DMS153 (cell line): ENCODE results near the gene SMLR1.
"Not testable (repeated sequence)": the region's sequence is repeated elsewhere in the genome, so short reads cannot be mapped to it uniquely, and the experiment has no call there.

ENCODE experiments used
- DNase-seq: peaks from one replicate; lab custom pipeline; 2025; lab: John Stamatoyannopoulos, UW

Gene SMLR1

GRCh38 chr6:130827247-130828149 lies at the start of gene SMLR1:
Gene SMLR1 (plus strand): TSS chr6:130827406. CDS start chr6:130827414, 8 bp downstream.
- no peak for DNase-seq

DNA sequence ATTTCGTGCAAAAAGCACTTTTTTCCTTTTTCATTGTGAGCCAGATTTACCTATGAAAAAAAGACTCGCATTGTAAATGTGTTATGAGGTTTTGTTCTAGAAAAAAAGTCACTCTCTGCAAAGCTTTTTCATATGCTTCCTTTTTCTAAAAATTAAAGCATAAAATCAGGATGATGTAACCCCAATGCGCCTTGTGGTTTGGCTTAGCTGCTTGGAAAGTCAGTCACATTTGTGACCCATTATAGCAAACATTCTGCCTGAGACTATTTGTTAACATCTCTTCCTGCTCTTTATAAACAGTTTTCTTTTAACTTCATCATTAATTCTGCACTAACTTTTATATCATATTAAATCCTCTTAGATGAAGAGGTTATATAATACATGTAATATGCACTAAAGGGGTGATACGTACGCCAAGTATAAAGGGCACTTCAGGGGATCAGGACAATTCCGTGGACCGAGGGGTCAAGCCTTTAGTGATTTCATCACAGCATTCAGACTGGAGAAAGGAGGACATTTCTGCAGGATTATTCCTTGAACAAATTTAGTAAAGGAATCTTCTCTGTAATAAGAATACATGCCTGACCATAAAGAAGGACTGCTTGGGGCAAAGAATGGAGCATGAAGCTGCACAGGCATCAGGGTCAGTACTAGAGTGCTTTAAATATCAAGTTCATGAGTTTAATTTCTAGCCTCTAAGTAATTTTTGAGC lies 48.1 kb upstream of the SMLR1 start:
- DNase-seq: no peak

- no peak for DNase-seq
Measured at GRCh38 chr6:130779658-130780033, 47.6 kb upstream of the SMLR1 start.

GRCh38 chr6:130780122-130780521 lies 47.1 kb upstream of the SMLR1 start:
- DNase-seq: no peak

DNA sequence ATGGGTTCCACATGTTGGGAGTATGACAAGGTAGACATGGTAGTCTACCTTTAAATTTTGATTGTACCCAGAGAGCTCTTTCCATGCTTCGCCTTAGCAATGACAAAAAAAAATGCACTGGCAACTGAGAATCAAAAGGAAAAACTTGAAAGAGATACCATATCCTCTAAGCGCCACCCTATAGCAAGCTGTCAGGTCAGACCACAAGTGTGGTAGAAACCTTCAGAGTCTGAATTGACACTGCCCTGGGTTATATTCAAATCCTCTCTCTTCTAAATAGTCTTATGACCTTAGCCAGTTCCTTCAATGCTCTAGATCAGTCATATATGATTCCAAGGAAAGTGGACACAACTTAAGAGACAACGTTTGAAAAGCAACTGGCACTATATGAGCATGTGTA lies 45.6 kb upstream of the SMLR1 start:
- no peak for DNase-seq

GRCh38 chr6:130783416-130784107 lies 43.6 kb upstream of the SMLR1 start:
- DNase-seq: no peak

- DNase-seq: no peak
Measured at GRCh38 chr6:130787726-130788500, 39.3 kb upstream of the SMLR1 start.

DNA sequence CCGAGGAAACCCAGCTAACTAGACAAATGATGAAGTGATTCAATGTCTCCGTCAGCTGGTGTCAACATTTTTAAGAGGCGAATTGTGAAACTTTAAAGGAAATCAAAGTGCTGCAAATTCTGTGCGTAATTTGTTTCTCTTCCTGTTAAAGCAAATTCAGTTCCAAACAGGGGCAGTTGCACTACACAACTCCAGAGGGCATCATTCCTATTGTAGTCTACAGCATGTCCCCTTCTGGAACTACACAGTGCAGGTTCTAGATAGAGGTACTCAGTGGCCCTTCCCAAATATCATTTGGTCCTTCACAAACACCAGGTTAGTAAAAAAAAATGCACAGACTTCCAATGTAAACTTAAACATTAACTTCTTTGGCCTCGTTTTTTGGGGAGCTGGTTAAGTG lies 38.3 kb upstream of the SMLR1 start:
- no peak for DNase-seq

DNA sequence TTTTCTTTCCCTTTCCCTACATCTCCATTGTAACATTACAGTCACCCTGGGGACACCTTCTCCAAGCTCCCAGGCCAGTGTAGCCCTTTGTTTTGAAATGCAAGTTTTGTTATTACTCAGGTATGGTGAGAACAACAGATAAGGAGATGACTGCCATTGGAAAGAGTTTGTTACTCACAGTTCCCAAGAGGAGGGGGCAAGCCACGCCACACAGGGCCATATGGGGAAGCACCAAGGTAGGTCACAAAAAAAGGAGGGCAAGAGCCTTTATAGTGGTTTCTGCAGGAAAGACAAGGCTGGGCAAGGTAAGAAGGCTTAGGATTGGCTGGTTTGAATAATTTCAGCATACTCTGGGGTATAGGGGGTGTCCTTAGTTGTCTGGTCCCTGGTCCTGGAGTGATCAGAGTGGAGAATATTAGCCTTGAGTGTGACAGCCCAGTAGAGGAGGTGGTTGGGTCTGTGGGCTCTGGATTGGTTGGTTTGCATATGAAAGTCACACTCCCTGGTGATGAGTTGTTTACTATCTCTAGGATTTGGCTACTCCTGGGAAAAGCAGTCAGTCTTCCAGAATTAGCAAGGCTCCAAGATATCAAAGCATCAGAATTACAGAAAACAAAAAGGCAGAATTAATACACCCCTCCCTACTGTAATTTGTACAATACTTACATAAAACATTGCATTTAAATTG lies 33.1 kb upstream of the SMLR1 start:
- no peak for DNase-seq

- no peak for DNase-seq
Measured at GRCh38 chr6:130794738-130795137, 32.5 kb upstream of the SMLR1 start.

DNA sequence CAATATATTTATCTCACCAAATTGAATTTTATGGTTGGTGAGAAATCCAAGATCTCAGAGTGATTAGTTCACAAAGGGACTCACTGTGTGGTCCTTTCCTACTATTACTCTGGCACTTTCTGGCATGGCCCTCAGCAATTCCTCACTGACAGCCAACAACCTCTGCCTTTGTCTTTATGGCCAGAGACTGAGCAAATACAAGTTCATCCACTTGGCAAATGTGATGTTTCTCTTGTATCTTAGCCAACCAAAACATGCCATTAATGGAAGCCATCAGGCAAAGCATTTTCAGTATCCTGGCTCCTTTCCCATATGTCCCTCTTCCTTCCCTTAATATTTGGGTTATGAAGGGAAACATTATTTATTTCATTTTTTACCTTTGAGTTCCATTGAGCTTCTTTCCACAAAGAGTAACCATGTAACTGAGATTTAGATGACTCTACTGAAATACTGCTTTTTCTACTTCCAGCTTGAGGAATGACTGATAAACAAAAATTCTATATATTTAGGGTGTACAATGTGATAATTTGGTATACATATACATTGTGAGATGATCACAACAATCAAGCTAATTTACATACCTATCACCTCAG lies 30.8 kb upstream of the SMLR1 start:
- DNase-seq: no peak

- no peak for DNase-seq
Measured at GRCh38 chr6:130797061-130797460, 30.1 kb upstream of the SMLR1 start.

- DNase-seq: not testable (repeated sequence)
Measured at GRCh38 chr6:130801368-130801767, 25.8 kb upstream of the SMLR1 start.

DNA sequence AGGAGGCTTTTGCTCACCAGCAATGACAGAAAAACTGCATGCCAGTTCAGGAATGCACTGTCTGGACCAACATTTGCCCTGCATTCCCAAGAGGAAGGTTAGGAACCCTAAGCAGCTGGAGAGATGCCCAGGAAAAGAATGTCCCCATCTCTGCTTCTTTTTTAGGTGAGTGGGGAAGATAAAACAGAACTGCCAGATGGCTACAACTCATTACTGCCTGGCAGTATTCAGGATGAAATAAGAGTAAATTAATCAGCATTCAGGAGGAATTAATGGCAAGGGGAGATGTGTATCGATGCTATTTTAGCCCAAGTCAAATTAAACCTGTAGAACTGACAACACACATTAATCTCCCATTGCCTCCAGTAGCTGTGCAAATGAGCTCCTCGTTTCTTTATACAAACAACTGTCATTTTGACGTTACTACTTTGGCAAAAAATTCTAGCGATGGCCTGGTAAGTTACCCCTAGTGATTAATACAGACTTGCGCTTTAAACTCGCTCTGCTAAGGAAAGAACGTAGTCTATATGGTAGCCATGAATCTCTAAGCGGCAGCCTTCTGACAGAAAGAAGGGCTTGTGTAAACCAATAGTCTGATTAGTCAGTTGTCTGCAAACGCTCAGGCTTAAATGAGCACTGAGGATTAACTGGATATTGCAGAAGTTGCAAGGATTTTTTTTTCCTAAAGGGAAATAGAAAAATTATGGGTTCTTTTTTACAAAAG lies 16.7 kb upstream of the SMLR1 start:
- no peak for DNase-seq

DNA sequence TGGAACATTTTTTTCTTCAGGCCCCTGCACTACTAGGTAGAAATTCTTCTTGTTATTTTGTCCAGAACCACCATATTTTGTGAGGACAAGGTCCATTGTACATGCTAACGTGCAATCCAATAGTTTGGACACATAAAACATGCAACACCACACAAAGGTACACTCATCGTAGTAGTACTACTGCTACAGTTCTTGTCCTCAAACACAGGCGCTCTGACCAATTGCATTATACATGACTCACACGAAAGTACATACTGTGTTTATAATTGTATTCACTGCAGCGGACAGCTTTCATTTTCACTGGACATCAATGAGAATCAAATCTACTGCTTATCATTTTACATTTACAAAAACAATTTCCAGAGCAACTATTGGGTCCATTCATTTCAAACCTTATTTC lies 15.3 kb upstream of the SMLR1 start:
- DNase-seq: no peak

DNA sequence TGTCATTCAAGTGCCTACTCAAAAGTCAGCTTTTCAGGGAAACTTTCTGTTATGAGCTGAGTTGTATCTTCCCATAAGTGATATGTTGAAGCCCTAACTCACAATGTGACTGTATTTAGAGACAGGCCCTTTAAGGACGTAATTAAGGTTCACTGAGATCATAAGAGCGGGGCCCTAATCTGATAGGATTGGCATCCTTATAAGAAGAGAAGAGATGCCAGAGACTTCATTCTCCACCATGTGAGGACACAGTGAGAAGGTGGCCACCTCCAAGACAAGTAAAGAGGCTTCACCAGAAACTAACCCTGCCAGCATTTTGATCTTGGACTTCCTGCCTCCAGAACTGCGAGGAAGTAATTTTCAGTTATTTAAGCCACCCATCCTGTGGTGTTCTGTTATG lies 12.7 kb upstream of the SMLR1 start:
- DNase-seq: no peak

- DNase-seq: no peak
Measured at GRCh38 chr6:130815200-130816071, 11.8 kb upstream of the SMLR1 start.

- DNase-seq: no peak
Measured at GRCh38 chr6:130822736-130823135, 4.5 kb upstream of the SMLR1 start.

GRCh38 chr6:130824978-130825694 lies 2.1 kb upstream of the SMLR1 start:
- no peak for DNase-seq
